ENCODE measurements around the gene KLHL3.

The KLHL3 gene

GRCh38 chr5:137635521-137635921 is 100.4 kb downstream of the KLHL3 start:
- no peak for DNase-seq
- no peak for TF ChIP-seq CTCF (IDR thresholded peaks at IDR 0.05; ENCODE audit: low read depth, low read length)
- H3K4me1 ChIP-seq: peaks cover 3% of the 10 kb centered on the region; the same call in 1 of the 2 replicates

GRCh38 chr5:137633896-137634295 is 102.0 kb downstream of the KLHL3 start:
- no peak for DNase-seq
- no peaks in the 10 kb centered on the region for H3K9me3 ChIP-seq
- no peaks in the 10 kb centered on the region for H3K36me3 ChIP-seq
- TF ChIP-seq CTCF (IDR thresholded peaks at IDR 0.05; ENCODE audit: low read depth, low read length): no peak
- H3K27me3 ChIP-seq: no peaks in the 10 kb centered on the region
- peaks cover 5% of the 10 kb centered on the region; the same call in 1 of the 2 replicates for H3K4me1 ChIP-seq
- H3K4me3 ChIP-seq (ENCODE audit: low read depth, low read length): no peak overlapping the region

More at GRCh38 chr5:137635521-137635921, 100.4 kb downstream of the KLHL3 start:
- Histone ChIP-seq H3K4me3 (ENCODE audit: low read depth, low read length) (no peak overlapping the region), H3K36me3 (no peaks in the 10 kb centered on the region), H3K27me3 (no peaks in the 10 kb centered on the region), H3K9me3 (no peaks in the 10 kb centered on the region)

- Histone ChIP-seq H3K9me3 (no peaks in the 10 kb centered on the region), H3K27me3 (no peaks in the 10 kb centered on the region), H3K4me1 (peaks cover 5% of the 10 kb centered on the region; the same call in 1 of the 2 replicates), H3K4me3 (ENCODE audit: low read depth, low read length) (no peak overlapping the region), H3K36me3 (no peaks in the 10 kb centered on the region)
- no peak for DNase-seq
- no peak for TF ChIP-seq CTCF (IDR thresholded peaks at IDR 0.05; ENCODE audit: low read depth, low read length)
Observed at GRCh38 chr5:137632716-137633115, 103.2 kb downstream of the KLHL3 start.

GRCh38 chr5:137631453-137631852 is 104.4 kb downstream of the KLHL3 start:
- no peak for TF ChIP-seq CTCF (IDR thresholded peaks at IDR 0.05; ENCODE audit: low read depth, low read length)
- no peak for DNase-seq
- no peaks in the 10 kb centered on the region for H3K36me3 ChIP-seq
- H3K9me3 ChIP-seq: no peaks in the 10 kb centered on the region
- no peak overlapping the region for H3K4me3 ChIP-seq (ENCODE audit: low read depth, low read length)
- peaks cover 5% of the 10 kb centered on the region; the same call in 1 of the 2 replicates for H3K4me1 ChIP-seq
- no peaks in the 10 kb centered on the region for H3K27me3 ChIP-seq

GRCh38 chr5:137630972-137631370 is 104.9 kb downstream of the KLHL3 start:
- DNase-seq: no peak
- Histone ChIP-seq H3K4me1 (peaks cover 5% of the 10 kb centered on the region; the same call in 1 of the 2 replicates), H3K9me3 (no peaks in the 10 kb centered on the region), H3K27me3 (no peaks in the 10 kb centered on the region), H3K36me3 (no peaks in the 10 kb centered on the region), H3K4me3 (ENCODE audit: low read depth, low read length) (no peak overlapping the region)
- TF ChIP-seq CTCF (IDR thresholded peaks at IDR 0.05; ENCODE audit: low read depth, low read length): no peak

GRCh38 chr5:137630216-137630971 is 105.5 kb downstream of the KLHL3 start:
- Histone ChIP-seq H3K4me3 (ENCODE audit: low read depth, low read length) (no peak overlapping the region), H3K9me3 (no peaks in the 10 kb centered on the region), H3K36me3 (no peaks in the 10 kb centered on the region), H3K4me1 (peaks cover 5% of the 10 kb centered on the region; the same call in 1 of the 2 replicates), H3K27me3 (no peaks in the 10 kb centered on the region)
- no peak for DNase-seq
- no peak for TF ChIP-seq CTCF (IDR thresholded peaks at IDR 0.05; ENCODE audit: low read depth, low read length)
